Endodermal cell (in vitro differentiated cells): Measurements from ENCODE around the gene SEMA5A. TPM values are rescaled to one million over a fixed set of nuclear protein-coding genes. Genes with fewer than 3 reads are reported as not detected.

Experiments used
- DNase-seq: peaks from one replicate; pipeline ENCODE4 v3.0.0-alpha.2; 2017
- H3K27ac ChIP-seq: 2 replicates; pipeline ENCODE4 v1.5.1; 2013; ENCODE audit warnings: mild to moderate bottlenecking, low read depth, low read length, moderate library complexity
- H3K27me3 ChIP-seq: 2 replicates; pipeline ENCODE4 v1.6.1; 2013; ENCODE audit warnings: mild to moderate bottlenecking, low read length, moderate library complexity; ENCODE audit not compliant: insufficient read depth, control insufficient read depth, poor library complexity, severe bottlenecking
- H3K36me3 ChIP-seq: 2 replicates; pipeline ENCODE4 v1.7.0; 2013; ENCODE audit warnings: mild to moderate bottlenecking, low read length, moderate library complexity; ENCODE audit not compliant: control insufficient read depth, insufficient read depth
- H3K4me1 ChIP-seq: one replicate; pipeline ENCODE4 v1.7.0; 2013; ENCODE audit warnings: low read length; ENCODE audit not compliant: control insufficient read depth, insufficient read depth
- H3K4me3 ChIP-seq: 2 replicates; pipeline ENCODE4 v1.5.1; 2013; ENCODE audit warnings: mild to moderate bottlenecking, low read length, moderate library complexity
- H3K9ac ChIP-seq: 2 replicates; pipeline ENCODE4 v1.6.1; 2013; ENCODE audit warnings: mild to moderate bottlenecking, low read length, moderate library complexity; ENCODE audit not compliant: poor library complexity, severe bottlenecking; ENCODE audit errors: extremely low read depth
- H3K9me3 ChIP-seq: 2 replicates; pipeline ENCODE4 v1.6.1; 2013; ENCODE audit warnings: mild to moderate bottlenecking, low read length, moderate library complexity; ENCODE audit not compliant: control insufficient read depth
- H3K27ac Mint-ChIP-seq: 2 replicates; pipeline ENCODE4 v1.8.0; 2020; ENCODE audit warnings: mixed read lengths
- H3K27me3 Mint-ChIP-seq: 2 replicates; pipeline ENCODE4 v1.8.0; 2021; ENCODE audit warnings: mild to moderate bottlenecking, mixed read lengths; ENCODE audit not compliant: insufficient read depth
- H3K36me3 Mint-ChIP-seq: 2 replicates; pipeline ENCODE4 v1.8.0; 2020; ENCODE audit warnings: low read depth, mixed read lengths
- H3K4me1 Mint-ChIP-seq: 2 replicates; pipeline ENCODE4 v1.8.0; 2020; ENCODE audit warnings: mixed read lengths
- H3K4me3 Mint-ChIP-seq: 2 replicates; pipeline ENCODE4 v1.8.0; 2020; ENCODE audit warnings: mild to moderate bottlenecking, moderate library complexity, mixed read lengths
- H3K9me3 Mint-ChIP-seq: 2 replicates; pipeline ENCODE4 v1.8.0; 2020; ENCODE audit warnings: mild to moderate bottlenecking, mixed read lengths
- WGBS, 2 experiments: methylation state at CpG; one replicate each; pipeline versions ENCODE4 v1.1.5 to v1.1.7; 2013; ENCODE audit warnings: missing lambda C conversion rate in 2 of 2, mixed read lengths in 1 of 2; ENCODE audit not compliant: insufficient coverage in 1 of 2, insufficient read length in 1 of 2; 5-methylcytosine and 5-hydroxymethylcytosine counted together
- total RNA-seq, 2 donors: library from RNA; stranded (reverse); fragmentation: NEBNext Ultra II Directional in 1 of 2; extraction: Animal tissue kit (Norgen Biotek cat#: 25700) in 1 of 2; gene quantifications; 2 replicates in 1 of 2; 3 replicates in 1 of 2; pipeline ENCODE4 v1.2.1, GENCODE V29; 2021
- TF ChIP-seq, protein P1 (sequence below): fragments of 200-600 bp; sonication (generic); conservative IDR thresholded peaks from 2 replicates; pipeline ENCODE4 v1.5.0; 2021; ENCODE audit warnings: antibody characterized with exemption, mild to moderate bottlenecking

Gene SEMA5A
- total RNA-seq, 2 donors from 2014 or later = 46.8 to 77.8 TPM

DNA sequence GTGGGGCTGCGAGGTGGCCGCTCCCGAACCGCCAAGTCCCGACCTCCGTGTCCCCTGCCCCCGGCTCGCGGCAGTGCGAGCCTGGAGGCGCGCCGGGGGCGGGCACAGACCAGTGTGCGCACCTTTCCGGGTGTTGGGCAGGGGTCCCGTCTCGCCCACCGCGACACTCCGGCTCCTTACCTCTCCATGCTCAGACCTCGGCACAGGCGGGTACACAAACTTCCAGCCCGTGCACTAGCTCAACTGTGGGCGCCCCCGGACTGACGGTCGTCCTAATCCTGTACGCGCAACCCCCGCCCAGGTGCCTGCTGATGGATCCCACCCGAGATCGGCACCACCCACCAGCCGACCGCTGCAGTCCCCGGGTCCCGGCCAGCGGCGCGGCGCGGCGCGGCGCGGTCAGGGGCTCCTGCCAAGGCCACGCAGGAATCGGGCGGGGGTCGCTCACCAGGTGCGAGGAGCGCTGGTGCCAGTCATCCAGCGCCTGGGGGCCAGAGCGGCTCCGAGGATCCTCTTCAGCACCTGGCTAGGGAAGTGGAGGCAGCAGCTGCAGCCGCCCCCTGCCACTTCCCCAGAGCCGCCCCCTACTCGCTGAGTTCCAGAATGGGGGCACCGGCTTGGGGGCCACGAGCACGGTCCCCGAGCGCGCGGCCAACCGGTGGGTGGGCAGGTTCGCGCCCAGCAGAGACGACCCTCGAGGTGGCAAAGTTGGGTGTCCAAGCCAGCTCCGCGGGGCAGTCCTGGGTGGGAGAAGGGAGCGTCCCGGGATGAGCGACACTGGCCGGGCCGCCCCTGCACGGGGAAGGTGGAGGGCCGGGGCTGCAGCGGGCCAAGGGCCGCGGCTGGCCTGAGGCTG lies 511 bp downstream of the SEMA5A start:
- peak overlapping the region; percentile 90 for H3K4me3 Mint-ChIP-seq
- DNase-seq = peak; percentile 81
- H3K27me3 Mint-ChIP-seq = no peaks in the 10 kb centered on the region
- Histone ChIP-seq H3K4me1 (peaks cover 3% of the 10 kb centered on the region), H3K27ac (no peak overlapping the region), H3K36me3 (peaks cover 61% of the 10 kb centered on the region), H3K9ac (peak overlapping the region; percentile 93), H3K27me3 (no peaks in the 10 kb centered on the region), H3K9me3 (no peaks in the 10 kb centered on the region), H3K4me3 (peak overlapping the region; percentile 100)
- H3K4me1 Mint-ChIP-seq = peaks cover 19% of the 10 kb centered on the region
- TF ChIP-seq, protein P1, sequence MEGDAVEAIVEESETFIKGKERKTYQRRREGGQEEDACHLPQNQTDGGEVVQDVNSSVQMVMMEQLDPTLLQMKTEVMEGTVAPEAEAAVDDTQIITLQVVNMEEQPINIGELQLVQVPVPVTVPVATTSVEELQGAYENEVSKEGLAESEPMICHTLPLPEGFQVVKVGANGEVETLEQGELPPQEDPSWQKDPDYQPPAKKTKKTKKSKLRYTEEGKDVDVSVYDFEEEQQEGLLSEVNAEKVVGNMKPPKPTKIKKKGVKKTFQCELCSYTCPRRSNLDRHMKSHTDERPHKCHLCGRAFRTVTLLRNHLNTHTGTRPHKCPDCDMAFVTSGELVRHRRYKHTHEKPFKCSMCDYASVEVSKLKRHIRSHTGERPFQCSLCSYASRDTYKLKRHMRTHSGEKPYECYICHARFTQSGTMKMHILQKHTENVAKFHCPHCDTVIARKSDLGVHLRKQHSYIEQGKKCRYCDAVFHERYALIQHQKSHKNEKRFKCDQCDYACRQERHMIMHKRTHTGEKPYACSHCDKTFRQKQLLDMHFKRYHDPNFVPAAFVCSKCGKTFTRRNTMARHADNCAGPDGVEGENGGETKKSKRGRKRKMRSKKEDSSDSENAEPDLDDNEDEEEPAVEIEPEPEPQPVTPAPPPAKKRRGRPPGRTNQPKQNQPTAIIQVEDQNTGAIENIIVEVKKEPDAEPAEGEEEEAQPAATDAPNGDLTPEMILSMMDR = no peak
- WGBS, 2 experiments = 0 to 1% methylated on average over 17 to 82 of the region's 82 CpGs
- no peak overlapping the region for H3K27ac Mint-ChIP-seq
- no peaks in the 10 kb centered on the region for H3K9me3 Mint-ChIP-seq
- peaks cover 24% of the 10 kb centered on the region for H3K36me3 Mint-ChIP-seq

GRCh38 chr5:9544502-9545135 lies 1.3 kb downstream of the SEMA5A start:
- Mint-ChIP-seq H3K27ac (peak overlapping the region; percentile 64), H3K4me1 (peaks cover 19% of the 10 kb centered on the region), H3K9me3 (no peaks in the 10 kb centered on the region), H3K27me3 (no peaks in the 10 kb centered on the region), H3K4me3 (peak overlapping the region; percentile 90), H3K36me3 (peaks cover 17% of the 10 kb centered on the region)
- H3K36me3 ChIP-seq = peaks cover 61% of the 10 kb centered on the region
- H3K9me3 ChIP-seq = no peaks in the 10 kb centered on the region
- TF ChIP-seq, protein P1 = peak; percentile 94
- 0% methylated on average over 20 to 45 of the region's 45 CpGs for WGBS, 2 experiments
- peaks cover 3% of the 10 kb centered on the region for H3K4me1 ChIP-seq
- no peak overlapping the region for H3K27ac ChIP-seq
- H3K27me3 ChIP-seq = no peaks in the 10 kb centered on the region
- peak; percentile 97 for DNase-seq
- peak overlapping the region; percentile 100 for H3K4me3 ChIP-seq
- H3K9ac ChIP-seq = peak overlapping the region; percentile 93

GRCh38 chr5:9544056-9544455 lies 1.8 kb downstream of the SEMA5A start:
- H3K27me3 Mint-ChIP-seq = no peaks in the 10 kb centered on the region
- H3K27ac Mint-ChIP-seq = no peak overlapping the region
- peak overlapping the region; percentile 100 for H3K4me3 ChIP-seq
- peak overlapping the region; percentile 90 for H3K4me3 Mint-ChIP-seq
- H3K4me1 ChIP-seq = peaks cover 3% of the 10 kb centered on the region
- H3K9me3 Mint-ChIP-seq = no peaks in the 10 kb centered on the region
- H3K4me1 Mint-ChIP-seq = peaks cover 19% of the 10 kb centered on the region
- TF ChIP-seq, protein P1 = no peak
- no peak overlapping the region for H3K27ac ChIP-seq
- 30% methylated on average over 6 of the region's 6 CpGs for WGBS, 2 experiments
- peak overlapping the region; percentile 93 for H3K9ac ChIP-seq
- H3K27me3 ChIP-seq = no peaks in the 10 kb centered on the region
- DNase-seq = no peak
- peaks cover 61% of the 10 kb centered on the region for H3K36me3 ChIP-seq
- peaks cover 12% of the 10 kb centered on the region for H3K36me3 Mint-ChIP-seq
- H3K9me3 ChIP-seq = no peaks in the 10 kb centered on the region
